Eye (tissue), 1 donor: ENCODE data around the gene EXOC3L4.
"Not testable (repeated sequence)": the region's sequence is repeated elsewhere in the genome, so short reads cannot be mapped to it uniquely, and the experiment has no call there.

Experiments used
- DNase-seq: peaks from one replicate; pipeline ENCODE4 v3.0.0-alpha.2; 2015

Gene EXOC3L4

GRCh38 chr14:103094406-103095209, at the start of gene EXOC3L4:
EXOC3L4 (plus strand) TSS chr14:103094725; CDS start chr14:103100220, 5,495 bp downstream.
- no peak for DNase-seq

GRCh38 chr14:103045371-103045869, 49.1 kb upstream of the EXOC3L4 start:
- DNase-seq, result no peak

GRCh38 chr14:103047453-103047852, 47.1 kb upstream of the EXOC3L4 start:
- DNase-seq, result not testable (repeated sequence)

GRCh38 chr14:103050935-103051334, 43.6 kb upstream of the EXOC3L4 start:
- no peak for DNase-seq

DNA sequence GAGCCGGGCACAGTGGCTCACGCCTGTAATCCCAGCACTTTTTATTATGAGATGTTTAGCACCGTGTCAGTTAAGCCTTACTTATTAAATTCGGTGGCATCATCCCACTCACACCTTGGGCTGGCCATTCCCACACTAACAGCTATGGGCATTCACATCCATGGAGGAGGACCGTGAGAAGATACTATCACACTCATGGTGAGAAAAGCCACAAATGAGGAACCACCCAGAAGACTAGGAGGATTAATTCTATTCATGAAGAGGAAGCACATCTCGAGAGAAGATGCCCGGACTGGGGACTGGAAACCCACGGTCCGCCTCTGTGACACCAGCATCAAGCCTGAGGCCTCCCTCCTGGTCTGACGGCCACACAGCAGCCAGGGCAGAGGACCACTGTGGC, 42.1 kb upstream of the EXOC3L4 start:
- no peak for DNase-seq

DNA sequence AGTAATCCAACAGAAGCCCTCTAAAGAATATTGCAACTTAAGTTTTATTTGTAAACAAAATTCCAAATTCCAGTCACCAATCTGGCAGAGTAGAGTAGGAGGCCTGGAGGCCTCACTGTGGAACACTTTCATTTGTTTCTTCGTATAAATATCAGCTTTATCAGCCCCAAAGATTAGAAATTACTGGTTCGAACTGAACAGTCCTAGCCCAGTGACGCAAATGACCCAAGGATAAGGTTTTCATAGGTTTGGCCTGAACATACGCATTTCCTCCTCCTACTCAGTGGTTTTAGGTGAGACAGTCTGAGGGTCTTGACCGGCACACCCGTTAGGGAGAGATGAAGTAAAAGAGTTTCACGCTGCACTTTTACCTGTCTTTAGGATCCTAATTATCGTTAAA, 38.8 kb upstream of the EXOC3L4 start:
- DNase-seq, result no peak

GRCh38 chr14:103056322-103057027, 38.0 kb upstream of the EXOC3L4 start:
- DNase-seq, result peak; percentile 76

DNA sequence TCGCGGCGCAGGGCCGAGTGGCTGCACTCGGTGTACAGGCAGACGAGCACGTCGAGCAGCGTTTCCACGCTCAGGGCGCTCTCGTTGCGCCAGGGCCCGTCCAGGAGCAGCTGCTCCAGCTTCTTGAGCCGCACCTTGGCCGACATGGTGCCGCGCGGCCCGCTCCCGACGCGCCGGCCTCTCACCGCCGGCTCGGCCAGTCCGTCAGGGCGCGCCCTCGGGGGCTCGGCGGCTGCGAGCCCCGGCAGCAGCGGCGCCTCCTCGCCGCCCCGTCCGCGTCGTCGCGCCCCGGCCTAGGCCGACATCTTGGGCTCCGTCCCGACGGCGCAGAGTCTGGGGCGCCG, 37.5 kb upstream of the EXOC3L4 start:
- DNase-seq, result peak; percentile 62

- peak; percentile 94 for DNase-seq
Measured at GRCh38 chr14:103057372-103058163, 37.0 kb upstream of the EXOC3L4 start, which contains the start of gene CDC42BPB. CDC42BPB (minus strand) TSS chr14:103057549; CDS start chr14:103057173, 376 bp downstream.

GRCh38 chr14:103058164-103059055, 36.1 kb upstream of the EXOC3L4 start:
- no peak for DNase-seq

GRCh38 chr14:103059556-103059955, 35.0 kb upstream of the EXOC3L4 start:
- DNase-seq, result no peak

- no peak for DNase-seq
Measured at GRCh38 chr14:103061482-103061976, 33.0 kb upstream of the EXOC3L4 start.

DNA sequence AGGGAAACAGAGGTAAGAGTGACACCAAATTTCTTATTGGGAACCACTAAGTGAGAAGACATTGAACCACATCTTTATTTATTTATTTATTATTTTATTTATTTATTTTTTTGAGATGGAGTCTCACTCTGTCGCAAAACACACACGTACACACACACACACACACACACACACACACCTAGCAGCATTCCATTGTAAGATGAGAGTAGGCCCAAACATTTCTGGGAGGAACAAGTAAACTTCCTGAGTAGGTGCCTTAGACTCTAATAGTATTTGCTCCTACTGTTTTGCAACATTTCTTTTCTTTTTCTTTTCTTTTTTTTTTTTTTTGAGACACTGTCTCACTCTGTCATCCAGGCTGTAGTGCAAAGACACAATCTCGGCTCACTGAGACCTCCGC, 30.1 kb upstream of the EXOC3L4 start:
- DNase-seq, result no peak

DNA sequence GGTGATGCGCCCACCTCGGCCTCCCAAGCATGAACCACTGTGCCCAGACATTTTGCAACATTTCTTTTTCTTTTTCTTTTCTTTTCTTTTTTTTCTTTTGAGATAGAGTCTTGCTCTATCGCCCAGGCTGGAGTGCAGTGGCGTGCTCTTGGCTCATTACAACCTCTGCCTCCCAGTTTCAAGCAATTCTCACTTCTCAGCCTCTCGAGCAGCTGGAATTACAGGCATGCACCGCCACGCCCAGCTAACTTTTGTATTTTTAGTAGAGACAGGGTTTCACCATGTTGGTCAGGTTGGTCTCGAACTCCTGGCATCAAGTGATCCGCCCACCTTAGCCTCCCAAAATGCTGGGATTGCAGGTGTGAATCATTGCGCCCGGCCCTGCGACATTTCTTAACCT, 29.5 kb upstream of the EXOC3L4 start:
- DNase-seq, result no peak

DNA sequence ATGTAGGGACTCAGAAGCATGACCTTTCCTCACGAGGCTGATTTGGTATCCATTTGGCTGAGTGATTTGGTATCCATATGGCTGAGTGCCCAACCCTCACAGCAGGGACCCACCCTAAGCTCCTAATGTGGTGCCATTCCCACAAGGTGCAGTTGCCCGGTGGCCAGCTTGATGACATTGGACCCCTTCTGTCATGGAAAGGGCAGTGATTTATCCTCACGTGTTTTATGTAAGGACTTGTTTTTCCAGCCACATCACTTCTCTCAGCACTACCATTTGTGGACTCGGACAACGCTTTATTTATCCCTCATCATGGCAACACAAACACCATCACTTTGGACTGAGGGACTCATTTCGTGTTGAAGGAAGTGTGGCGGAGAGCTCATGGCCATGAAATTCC, 28.7 kb upstream of the EXOC3L4 start:
- DNase-seq, result no peak

DNA sequence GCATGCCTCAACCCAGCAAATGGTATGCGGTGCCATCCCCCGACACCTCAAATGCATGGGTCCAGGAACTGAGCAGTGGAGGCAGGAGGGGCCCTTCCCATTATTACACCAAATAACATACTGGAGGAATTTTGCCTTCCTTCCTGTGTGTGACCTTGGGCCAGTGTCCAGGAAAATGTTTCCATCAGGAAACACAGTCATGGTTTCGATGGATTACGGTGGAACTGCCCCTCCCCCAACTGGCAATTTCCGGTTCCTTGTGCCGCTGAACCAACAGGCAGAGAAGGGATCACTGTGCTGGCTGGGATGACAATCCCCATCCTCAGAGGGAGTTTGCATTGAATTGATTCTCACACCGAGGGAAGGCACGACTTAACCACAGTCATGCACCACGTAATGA, 28.1 kb upstream of the EXOC3L4 start:
- DNase-seq, result no peak

GRCh38 chr14:103067231-103067954, 27.1 kb upstream of the EXOC3L4 start:
- DNase-seq, result no peak

DNA sequence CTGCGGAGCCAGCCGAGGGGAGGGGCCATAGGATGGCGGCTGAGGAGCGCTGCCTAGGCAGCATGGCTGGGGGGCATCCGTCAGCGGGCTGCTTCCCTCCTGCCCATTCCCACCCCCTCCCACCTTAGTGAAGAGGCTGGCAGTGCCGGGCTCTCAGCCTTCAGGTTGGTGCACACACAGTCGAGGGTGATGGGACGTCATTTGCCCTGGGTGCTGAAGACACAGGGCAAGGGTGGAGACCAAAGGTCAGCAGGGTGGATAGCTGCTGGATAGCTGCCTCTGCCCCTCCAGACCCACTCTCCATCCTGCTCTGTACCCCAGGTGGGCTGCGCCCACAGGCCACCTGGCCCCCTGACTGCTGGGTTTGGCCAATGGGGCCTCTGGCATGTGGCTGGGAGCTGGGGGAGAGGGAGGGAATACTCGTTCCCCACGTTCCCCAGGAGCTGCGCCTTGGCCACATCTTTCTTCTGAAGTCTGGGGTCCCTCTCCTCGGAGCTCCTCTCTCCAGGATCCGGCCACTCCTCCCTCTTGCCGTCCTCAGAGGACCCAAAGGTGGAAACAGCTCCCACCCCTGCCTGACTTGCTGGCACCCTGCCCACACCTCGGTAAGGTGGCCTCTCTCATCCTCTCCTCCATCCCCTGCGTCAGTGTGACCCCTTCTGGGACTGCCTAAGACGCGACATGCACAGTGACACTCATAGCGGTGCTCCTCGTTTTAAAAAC, 26.0 kb upstream of the EXOC3L4 start:
- DNase-seq, result no peak

GRCh38 chr14:103070263-103070885, 24.2 kb upstream of the EXOC3L4 start:
- DNase-seq, result no peak

- DNase-seq, result no peak
Measured at GRCh38 chr14:103070971-103071542, 23.5 kb upstream of the EXOC3L4 start.
